ENCODE data around the gene HLA-DQA1. TPM values are rescaled to one million over a fixed set of nuclear protein-coding genes. Genes with fewer than 3 reads are reported as not detected.
"Not testable (repeated sequence)": the region's sequence is repeated elsewhere in the genome, so short reads cannot be mapped to it uniquely, and the experiment has no call there.

HLA-DQA1 gene
- total RNA-seq, 1 experiment from 2014 or later, result not detected

DNA sequence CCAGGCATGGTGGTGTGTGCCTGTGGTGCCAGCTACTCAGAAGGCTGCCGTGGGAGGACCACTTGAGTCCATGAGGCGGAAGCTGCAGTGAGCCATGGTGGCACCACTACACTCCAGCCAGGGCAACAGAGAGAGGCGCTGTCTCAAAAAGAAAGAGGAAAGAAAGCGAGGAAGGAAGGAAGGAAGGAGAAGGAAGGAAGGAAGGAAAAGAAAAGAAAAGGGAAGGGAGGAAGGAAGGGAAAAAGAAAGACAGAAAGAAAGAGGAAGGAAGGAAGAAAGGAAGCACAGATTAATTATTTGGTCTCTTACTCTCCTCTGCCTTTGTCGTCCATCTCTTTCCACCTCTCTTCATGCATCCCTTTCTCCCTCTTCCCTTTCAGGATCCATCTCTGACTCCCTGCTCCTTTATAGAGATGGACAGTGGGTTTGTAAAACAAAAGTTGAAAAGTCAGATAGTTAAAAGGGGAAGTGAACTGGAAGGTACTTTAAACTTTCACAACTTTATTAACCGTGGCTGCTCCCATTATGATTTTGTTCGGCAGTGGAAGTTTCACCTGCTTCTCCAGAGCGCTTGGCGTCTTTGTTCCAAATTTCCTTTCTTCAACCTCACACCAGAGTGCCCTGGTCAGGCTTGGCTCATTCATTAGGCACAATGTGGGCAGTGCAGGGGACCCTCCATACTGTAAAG, 1.5 kb downstream of the HLA-DQA1 start:
- no peak overlapping the region for H3K4me3 ChIP-seq (ENCODE audit: low read depth, low read length)
- intact Hi-C loops (cut with micrococcal nuclease; ENCODE audit: unreplicated experiment), result loop anchor here (2.0 kb wide), 1 partner anchor 104 kb away; no protein-coding TSS in a partner anchor
- no peaks in the 10 kb centered on the region for H3K27me3 ChIP-seq (replicated peaks; ENCODE audit: control insufficient read depth, insufficient read depth, low read length)
- Mint-ChIP-seq H3K36me3 (ENCODE audit: insufficient read depth, unreplicated experiment) (no peaks in the 10 kb centered on the region), H3K4me3 (ENCODE audit: unreplicated experiment) (no peak overlapping the region), H3K27ac (ENCODE audit: unreplicated experiment) (no peak overlapping the region), H3K27me3 (ENCODE audit: insufficient read depth, unreplicated experiment) (peaks cover 8% of the 10 kb centered on the region), H3K4me1 (ENCODE audit: low read depth, unreplicated experiment) (no peaks in the 10 kb centered on the region), H3K9me3 (ENCODE audit: unreplicated experiment) (no peaks in the 10 kb centered on the region)
- DNase-seq, result no peak
- BruUV-seq (replicated peaks), result no TSS peak
- H3K4me1 ChIP-seq, result no peaks in the 10 kb centered on the region
- CTCF ChIA-PET, result no interaction called here
- TF ChIP-seq, protein P1, sequence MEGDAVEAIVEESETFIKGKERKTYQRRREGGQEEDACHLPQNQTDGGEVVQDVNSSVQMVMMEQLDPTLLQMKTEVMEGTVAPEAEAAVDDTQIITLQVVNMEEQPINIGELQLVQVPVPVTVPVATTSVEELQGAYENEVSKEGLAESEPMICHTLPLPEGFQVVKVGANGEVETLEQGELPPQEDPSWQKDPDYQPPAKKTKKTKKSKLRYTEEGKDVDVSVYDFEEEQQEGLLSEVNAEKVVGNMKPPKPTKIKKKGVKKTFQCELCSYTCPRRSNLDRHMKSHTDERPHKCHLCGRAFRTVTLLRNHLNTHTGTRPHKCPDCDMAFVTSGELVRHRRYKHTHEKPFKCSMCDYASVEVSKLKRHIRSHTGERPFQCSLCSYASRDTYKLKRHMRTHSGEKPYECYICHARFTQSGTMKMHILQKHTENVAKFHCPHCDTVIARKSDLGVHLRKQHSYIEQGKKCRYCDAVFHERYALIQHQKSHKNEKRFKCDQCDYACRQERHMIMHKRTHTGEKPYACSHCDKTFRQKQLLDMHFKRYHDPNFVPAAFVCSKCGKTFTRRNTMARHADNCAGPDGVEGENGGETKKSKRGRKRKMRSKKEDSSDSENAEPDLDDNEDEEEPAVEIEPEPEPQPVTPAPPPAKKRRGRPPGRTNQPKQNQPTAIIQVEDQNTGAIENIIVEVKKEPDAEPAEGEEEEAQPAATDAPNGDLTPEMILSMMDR (IDR thresholded peaks at IDR 0.05; ENCODE audit: insufficient read depth in 1 of 2, low read depth in 1 of 2, low read length in 1 of 2, severe bottlenecking in 1 of 2, unreplicated experiment in 1 of 2), result no peak
- no peaks in the 10 kb centered on the region for H3K9me3 ChIP-seq
- POLR2A ChIA-PET, result no interaction called here
- no peaks in the 10 kb centered on the region for H3K36me3 ChIP-seq (ENCODE audit: control insufficient read depth, insufficient read depth, low read length)

DNA sequence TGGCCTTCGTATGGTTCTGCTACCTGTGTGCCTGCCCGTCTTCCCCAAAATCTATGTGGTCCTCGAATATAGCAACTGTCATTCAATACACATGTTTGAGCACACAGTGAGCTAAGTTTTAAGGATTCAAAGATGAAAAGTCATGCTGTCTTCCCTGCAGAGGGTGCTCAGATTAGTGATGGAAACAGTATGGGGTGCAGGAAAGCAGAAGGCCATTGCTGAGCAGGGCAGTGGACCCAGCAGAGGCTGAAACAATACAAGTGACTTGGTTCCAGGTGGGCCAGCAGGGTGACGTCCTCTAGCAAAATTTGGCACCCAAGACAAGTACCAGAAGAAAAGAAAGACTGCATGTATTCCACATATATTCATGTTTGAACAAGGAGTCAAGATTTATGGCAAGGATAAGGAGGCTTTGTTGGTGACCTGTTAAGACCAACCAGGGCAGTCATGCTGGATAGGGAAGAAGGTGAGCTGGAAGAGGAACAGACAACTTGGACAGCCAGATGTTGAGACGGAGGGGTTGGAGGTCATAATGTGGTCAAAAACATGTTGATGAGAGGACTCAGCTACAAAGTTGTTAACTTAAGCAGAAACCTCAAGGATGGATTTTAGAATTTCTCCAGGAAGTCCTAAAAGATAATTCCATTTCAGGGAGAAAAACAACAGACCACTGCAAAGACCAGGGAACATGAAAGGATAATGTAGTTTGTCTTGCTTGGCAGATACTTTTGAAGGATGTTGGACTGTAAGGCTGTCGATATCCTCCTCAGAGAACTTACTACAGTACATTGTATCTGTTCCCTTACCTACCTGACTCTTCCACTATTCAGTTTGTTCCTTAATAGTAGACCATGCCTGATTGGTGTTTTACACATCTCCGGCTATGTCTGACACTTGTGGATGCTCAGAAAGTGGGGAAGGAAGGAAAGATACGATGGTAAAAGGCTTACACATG, 2.5 kb downstream of the HLA-DQA1 start:
- Mint-ChIP-seq H3K4me1 (ENCODE audit: low read depth, unreplicated experiment) (no peaks in the 10 kb centered on the region), H3K27ac (ENCODE audit: unreplicated experiment) (no peak overlapping the region), H3K27me3 (ENCODE audit: insufficient read depth, unreplicated experiment) (peaks cover 8% of the 10 kb centered on the region), H3K4me3 (ENCODE audit: unreplicated experiment) (no peak overlapping the region), H3K36me3 (ENCODE audit: insufficient read depth, unreplicated experiment) (no peaks in the 10 kb centered on the region), H3K9me3 (ENCODE audit: unreplicated experiment) (no peaks in the 10 kb centered on the region)
- H3K4me3 ChIP-seq (ENCODE audit: low read depth, low read length), result no peak overlapping the region
- H3K9me3 ChIP-seq, result no peaks in the 10 kb centered on the region
- BruUV-seq (replicated peaks), result no TSS peak
- no peaks in the 10 kb centered on the region for H3K36me3 ChIP-seq (ENCODE audit: control insufficient read depth, insufficient read depth, low read length)
- no peaks in the 10 kb centered on the region for H3K4me1 ChIP-seq
- TF ChIP-seq, protein P1 (IDR thresholded peaks at IDR 0.05; ENCODE audit: insufficient read depth in 1 of 2, low read depth in 1 of 2, low read length in 1 of 2, severe bottlenecking in 1 of 2, unreplicated experiment in 1 of 2), result no peak
- CTCF ChIA-PET, result no interaction called here
- no peaks in the 10 kb centered on the region for H3K27me3 ChIP-seq (replicated peaks; ENCODE audit: control insufficient read depth, insufficient read depth, low read length)
- intact Hi-C loops (cut with micrococcal nuclease; ENCODE audit: unreplicated experiment), result loop anchor here (2.0 kb wide), 1 partner anchor 103 kb away; no protein-coding TSS in a partner anchor
- POLR2A ChIA-PET, result no interaction called here
- no peak for DNase-seq

DNA sequence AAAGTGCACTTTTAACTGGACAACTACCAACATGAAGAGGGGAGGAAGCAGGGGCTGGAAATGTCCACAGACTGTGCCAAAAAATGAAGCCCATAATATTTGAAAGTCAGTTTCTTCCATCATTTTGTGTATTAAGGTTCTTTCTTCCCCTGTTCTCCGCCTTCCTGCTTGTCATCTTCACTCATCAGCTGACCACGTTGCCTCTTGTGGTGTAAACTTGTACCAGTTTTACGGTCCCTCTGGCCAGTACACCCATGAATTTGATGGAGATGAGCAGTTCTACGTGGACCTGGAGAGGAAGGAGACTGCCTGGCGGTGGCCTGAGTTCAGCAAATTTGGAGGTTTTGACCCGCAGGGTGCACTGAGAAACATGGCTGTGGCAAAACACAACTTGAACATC, 3.9 kb downstream of the HLA-DQA1 start:
- no peak overlapping the region for H3K4me3 Mint-ChIP-seq (ENCODE audit: unreplicated experiment)
- ChIA-PET CTCF (no interaction called here), POLR2A (no interaction called here)
- TF ChIP-seq, protein P1 (IDR thresholded peaks at IDR 0.05; ENCODE audit: insufficient read depth in 1 of 2, low read depth in 1 of 2, low read length in 1 of 2, severe bottlenecking in 1 of 2, unreplicated experiment in 1 of 2), result no peak
- no peaks in the 10 kb centered on the region for H3K36me3 Mint-ChIP-seq (ENCODE audit: insufficient read depth, unreplicated experiment)
- no peaks in the 10 kb centered on the region for H3K27me3 ChIP-seq (replicated peaks; ENCODE audit: control insufficient read depth, insufficient read depth, low read length)
- no peaks in the 10 kb centered on the region for H3K9me3 ChIP-seq
- no peaks in the 10 kb centered on the region for H3K4me1 Mint-ChIP-seq (ENCODE audit: low read depth, unreplicated experiment)
- BruUV-seq (replicated peaks), result no TSS peak
- intact Hi-C loops (cut with micrococcal nuclease; ENCODE audit: unreplicated experiment), result no loop called here
- no peaks in the 10 kb centered on the region for H3K9me3 Mint-ChIP-seq (ENCODE audit: unreplicated experiment)
- DNase-seq, result no peak
- peaks cover 11% of the 10 kb centered on the region for H3K27me3 Mint-ChIP-seq (ENCODE audit: insufficient read depth, unreplicated experiment)
- H3K36me3 ChIP-seq (ENCODE audit: control insufficient read depth, insufficient read depth, low read length), result no peaks in the 10 kb centered on the region
- no peaks in the 10 kb centered on the region for H3K4me1 ChIP-seq
- no peak overlapping the region for H3K27ac Mint-ChIP-seq (ENCODE audit: unreplicated experiment)
- no peak overlapping the region for H3K4me3 ChIP-seq (ENCODE audit: low read depth, low read length)

DNA sequence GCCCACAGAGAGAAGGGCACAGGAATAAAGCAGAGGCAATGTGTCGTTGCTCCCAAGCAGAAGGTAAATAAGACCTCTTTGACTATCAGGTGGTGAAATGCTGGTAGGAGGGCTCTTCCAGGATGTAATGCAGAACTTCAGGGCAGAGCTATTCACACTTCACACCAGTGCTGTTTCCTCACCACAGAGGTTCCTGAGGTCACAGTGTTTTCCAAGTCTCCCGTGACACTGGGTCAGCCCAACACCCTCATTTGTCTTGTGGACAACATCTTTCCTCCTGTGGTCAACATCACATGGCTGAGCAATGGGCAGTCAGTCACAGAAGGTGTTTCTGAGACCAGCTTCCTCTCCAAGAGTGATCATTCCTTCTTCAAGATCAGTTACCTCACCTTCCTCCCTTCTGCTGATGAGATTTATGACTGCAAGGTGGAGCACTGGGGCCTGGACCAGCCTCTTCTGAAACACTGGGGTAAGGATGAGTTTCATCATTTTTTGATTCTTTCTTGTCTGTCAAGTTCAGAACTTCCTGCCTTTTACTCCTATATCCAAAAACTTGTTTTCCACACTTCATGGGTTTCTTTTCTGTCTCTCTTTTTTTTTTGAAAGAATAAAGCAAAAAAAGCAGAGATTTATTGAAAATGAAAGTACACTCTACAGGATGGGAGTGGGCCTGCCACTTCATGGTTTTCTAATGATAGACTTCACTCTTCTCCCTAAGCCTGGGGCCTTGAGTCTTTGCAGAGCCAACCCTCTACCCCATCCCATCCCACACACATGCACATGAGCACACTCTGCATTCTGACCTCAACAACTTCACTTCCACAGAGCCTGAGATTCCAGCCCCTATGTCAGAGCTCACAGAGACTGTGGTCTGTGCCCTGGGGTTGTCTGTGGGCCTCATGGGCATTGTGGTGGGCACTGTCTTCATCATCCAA, 4.8 kb downstream of the HLA-DQA1 start:
- H3K27ac Mint-ChIP-seq (ENCODE audit: unreplicated experiment); H3K4me3 Mint-ChIP-seq (ENCODE audit: unreplicated experiment); BruUV-seq (replicated peaks); CTCF ChIA-PET; H3K4me1 ChIP-seq; H3K4me1 Mint-ChIP-seq (ENCODE audit: low read depth, unreplicated experiment); intact Hi-C loops (cut with micrococcal nuclease; ENCODE audit: unreplicated experiment); POLR2A ChIA-PET; H3K36me3 ChIP-seq (ENCODE audit: control insufficient read depth, insufficient read depth, low read length); H3K9me3 ChIP-seq; H3K4me3 ChIP-seq (ENCODE audit: low read depth, low read length); H3K36me3 Mint-ChIP-seq (ENCODE audit: insufficient read depth, unreplicated experiment); DNase-seq; H3K9me3 Mint-ChIP-seq (ENCODE audit: unreplicated experiment); H3K27me3 ChIP-seq (replicated peaks; ENCODE audit: control insufficient read depth, insufficient read depth, low read length): not testable (repeated sequence)
- H3K27me3 Mint-ChIP-seq (ENCODE audit: insufficient read depth, unreplicated experiment), result peaks cover 13% of the 10 kb centered on the region

Measured in Caco-2 (cell line).